NCI-H2081 (cell line): ENCODE measurements around the gene TIMP3.

Experiments
- DNase-seq, 2 experiments: peaks; one replicate each; lab custom pipeline; 2025; lab: John Stamatoyannopoulos, UW

Gene TIMP3

GRCh38 chr22:32830473-32830872 lies 29.0 kb downstream of the TIMP3 start:
- DNase-seq = no peak

GRCh38 chr22:32830957-32831356 lies 29.5 kb downstream of the TIMP3 start:
- DNase-seq = no peak

GRCh38 chr22:32831584-32831983 lies 30.1 kb downstream of the TIMP3 start:
- DNase-seq = no peak

GRCh38 chr22:32832174-32832573 lies 30.7 kb downstream of the TIMP3 start:
- no peak for DNase-seq

DNA sequence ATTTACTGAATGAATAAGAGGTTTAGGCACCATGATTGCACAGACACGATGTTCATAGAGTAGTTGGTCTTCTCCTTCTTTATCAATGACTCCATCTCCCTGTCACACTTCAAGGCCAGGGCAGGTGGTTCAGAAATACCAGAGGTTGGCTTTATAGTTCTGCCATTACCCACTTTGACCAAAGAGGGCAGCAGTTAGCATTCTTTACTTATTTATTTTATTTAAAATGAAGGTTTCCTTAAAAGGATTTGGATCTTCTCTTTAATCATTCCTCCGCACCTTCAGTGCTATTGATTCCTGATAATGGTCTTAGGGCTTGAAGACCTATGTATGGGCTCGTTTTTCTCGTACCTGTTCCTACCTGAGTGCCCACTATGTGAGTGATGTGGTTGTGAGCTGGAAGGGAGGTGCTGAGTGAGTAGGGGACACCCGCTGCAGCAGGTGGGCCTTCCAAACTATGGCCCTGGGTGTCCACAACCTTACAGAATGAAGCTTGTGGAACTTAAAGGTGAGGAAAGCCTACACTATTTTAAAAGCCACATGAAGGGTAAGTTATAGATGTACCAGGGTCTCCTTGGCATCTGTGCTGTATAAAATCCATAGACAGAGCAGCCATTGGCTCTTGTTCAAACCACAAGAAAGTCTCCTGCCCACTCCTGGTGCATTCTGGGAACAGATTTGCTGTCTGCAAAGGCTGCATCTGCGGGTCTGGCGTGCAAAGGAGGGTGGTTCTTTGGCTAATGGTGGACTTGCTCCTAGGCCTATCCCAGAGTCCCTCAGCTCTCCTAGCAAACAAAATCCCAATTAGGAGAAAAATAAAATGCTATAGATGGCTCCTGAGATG lies 35.0 kb downstream of the TIMP3 start:
- no peak for DNase-seq

GRCh38 chr22:32837142-32837541 lies 35.6 kb downstream of the TIMP3 start:
- DNase-seq = no peak

- no peak for DNase-seq
Measured at GRCh38 chr22:32837803-32838202, 36.3 kb downstream of the TIMP3 start.

DNA sequence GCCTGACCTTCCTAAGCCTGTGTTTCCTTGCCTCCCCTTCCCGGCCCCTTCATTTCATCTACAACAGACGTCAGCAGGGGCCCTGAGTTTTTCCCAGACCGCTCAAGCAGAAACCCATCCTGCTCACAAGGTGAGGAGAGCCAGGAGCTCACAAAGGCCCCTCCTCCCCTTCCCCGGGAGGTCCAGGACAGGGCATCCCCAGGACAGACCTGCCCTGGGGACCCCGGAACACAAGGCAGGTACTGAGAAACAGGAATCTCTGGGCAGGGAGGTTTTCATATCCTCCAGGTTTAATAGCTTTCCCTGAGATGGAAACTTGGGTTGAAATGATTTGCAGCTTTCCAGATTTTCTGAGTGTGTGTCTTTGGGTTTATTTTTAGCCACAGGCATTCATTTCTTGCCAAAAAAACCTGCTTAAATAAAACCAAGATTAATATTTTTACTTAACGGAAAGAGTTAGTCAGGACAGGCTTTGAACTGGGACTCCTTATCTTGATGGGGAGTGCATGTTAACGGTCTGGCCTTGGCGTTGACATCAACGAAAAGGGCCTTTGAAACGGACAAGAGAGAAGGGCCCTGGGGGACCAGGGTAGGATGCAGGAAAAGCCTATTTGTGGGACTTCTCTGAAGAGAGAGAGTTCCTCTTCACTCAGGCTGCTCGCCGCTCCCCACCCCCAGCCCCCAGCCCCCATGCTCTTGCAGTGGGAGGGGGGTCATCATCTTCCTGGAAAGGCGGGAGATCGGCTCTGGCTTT lies 38.5 kb downstream of the TIMP3 start:
- DNase-seq = no peak

- no peak for DNase-seq
Measured at GRCh38 chr22:32841175-32841574, 39.7 kb downstream of the TIMP3 start.

- no peak for DNase-seq
Measured at GRCh38 chr22:32842486-32842885, 41.0 kb downstream of the TIMP3 start.

DNA sequence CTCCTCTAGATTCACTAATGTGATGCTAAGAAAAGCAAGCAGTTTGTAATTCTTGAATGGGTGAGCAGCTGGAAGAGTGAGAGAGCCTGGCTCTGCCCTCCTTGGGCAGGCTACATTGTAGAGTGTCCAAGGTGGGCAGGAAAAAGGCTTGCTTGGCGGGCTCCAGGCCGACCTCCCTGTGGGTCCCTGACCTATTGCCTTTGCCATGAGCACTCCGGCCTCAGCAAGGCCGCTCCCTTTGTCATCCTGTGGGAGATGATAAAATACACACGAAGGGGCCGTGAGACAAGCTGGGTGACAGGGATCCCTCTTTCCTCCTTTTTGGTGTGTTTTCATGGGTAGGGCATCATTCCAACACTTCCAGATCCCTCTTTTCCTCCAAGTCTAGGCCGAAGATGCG lies 41.8 kb downstream of the TIMP3 start:
- DNase-seq = no peak

GRCh38 chr22:32844251-32844650 lies 42.7 kb downstream of the TIMP3 start:
- DNase-seq = no peak

DNA sequence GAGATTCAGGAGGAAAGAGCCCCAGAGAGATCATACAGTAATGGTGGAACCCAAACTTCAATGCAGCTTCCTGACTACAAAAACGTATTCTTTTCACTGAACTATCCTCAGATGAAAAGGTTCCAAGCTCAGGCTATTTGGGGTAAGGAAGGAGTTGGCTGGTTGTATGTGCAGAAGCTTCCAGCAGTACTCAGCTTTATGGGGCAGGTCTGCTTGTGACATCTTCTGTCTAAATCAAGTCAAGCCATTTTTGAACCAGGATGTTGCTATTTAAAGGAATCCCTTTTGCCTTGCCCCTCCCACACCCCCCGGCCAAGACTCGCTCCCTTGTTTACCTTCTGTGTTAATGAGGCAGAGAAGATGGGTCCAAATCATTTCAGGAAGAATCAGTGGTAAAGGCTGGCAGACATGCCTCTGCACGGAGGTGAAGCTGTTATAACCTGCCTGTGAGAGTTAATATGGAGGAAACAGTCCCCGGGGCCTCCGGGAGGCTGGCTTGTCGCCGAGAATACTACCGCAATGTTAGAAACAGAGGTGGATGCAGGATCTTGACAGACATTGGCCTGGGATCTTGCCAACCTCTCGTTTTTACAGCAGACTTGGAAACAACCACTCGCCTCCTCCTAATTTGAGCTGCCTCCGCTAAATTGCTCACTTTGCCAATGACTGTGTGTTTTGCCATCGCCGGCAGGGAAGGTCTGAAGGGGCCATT lies 45.4 kb downstream of the TIMP3 start:
- no peak for DNase-seq

DNA sequence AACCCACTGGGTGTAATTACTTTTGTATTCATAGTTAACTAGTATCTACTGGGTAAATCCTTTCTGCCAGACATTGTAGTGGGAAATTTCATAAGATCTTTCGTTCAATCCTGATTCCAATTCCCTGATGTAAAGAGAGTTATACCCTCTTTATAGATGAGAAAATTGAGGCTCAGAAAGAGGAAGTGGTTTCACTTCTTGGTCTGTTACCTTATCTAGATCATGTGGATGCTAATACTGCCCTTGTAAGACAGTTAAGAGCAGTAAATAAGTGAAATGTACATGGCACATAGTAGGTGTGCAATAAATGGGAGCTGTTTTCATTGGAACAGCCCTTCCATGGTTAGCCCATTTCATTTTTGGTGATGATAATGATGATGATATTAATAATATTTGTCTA lies 46.7 kb downstream of the TIMP3 start:
- DNase-seq = no peak

DNA sequence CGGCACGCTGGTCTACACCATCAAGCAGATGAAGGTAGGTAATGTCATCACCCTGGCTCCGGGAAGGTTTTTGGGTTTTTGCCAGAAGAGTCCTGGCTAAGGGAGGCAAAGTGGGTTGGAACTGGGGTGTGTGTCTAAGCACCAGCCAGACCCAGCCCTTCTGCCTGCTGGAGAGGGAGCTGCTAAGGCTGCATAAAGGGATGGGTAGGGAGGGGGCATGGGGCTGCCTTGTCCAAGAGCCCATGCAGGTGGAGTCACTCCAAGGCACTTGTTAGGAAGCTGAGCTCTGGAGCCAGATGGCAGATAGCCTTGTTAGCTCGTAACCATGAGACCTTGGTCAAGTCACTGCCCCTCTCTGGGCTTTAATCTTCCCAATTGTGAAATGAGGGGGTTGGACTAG lies 48.0 kb downstream of the TIMP3 start:
- DNase-seq = no peak

DNA sequence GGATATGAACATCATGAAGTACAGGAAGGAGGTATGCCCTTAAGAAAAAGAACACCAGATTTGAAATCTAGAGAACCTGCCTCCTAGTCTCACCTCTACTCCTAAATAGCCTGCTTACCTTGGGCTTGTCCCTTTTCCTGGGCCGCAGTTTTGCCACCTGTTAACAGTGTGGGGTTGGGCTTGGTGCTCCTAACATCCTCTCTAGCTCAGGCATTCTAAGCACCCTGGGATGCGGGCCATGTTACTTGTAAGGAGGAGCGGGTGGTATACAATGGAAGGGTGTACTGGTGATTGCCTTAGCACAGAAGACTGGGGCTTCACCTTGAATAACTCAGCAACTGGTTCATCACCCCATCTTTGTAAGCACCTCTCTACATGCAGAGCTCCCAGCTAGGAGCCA lies 48.7 kb downstream of the TIMP3 start:
- DNase-seq = no peak

DNA sequence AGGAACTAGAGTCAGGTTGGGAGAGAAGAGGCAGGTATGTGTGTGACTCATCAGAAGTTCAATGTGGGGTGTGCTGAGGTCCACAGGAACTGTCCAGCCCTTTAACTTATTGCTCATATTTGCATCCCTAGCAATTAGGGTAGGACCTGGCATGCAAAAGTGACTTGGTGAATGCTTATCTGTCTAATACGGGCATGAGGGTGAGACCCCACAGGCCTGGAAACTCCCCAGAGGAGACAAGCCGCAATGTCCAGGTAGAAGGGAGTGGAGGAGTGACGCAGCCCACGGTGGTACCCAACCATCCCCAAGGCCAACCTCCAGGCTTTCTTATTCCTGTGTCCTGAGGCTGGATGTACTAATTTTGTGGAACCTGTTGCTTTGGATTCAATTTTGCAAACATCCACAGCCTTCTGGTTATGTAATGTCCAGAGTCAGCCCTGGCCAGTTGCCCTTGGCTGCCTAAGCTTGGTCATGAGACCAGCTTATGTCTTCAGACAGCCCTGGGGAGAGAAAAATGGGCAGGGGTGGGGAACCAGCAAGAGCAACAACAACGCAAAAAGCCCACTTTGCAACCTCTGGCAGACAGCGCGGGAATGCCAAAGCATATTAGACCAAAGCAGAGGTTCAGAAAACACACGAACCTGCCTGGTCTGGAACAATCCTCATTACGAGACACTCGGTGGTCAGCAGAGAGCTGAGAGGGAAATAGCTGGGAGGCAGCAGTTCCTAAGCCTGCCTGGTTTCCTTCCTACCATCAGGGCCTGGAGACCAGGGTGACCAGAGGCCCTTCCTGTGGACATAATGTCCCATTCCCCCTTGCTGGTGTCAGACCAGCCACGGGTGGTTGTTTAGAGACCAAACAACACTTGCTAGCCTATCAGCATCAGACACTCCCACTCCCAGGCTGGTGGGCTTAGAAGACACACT lies 49.3 kb downstream of the TIMP3 start:
- DNase-seq = no peak

DNA sequence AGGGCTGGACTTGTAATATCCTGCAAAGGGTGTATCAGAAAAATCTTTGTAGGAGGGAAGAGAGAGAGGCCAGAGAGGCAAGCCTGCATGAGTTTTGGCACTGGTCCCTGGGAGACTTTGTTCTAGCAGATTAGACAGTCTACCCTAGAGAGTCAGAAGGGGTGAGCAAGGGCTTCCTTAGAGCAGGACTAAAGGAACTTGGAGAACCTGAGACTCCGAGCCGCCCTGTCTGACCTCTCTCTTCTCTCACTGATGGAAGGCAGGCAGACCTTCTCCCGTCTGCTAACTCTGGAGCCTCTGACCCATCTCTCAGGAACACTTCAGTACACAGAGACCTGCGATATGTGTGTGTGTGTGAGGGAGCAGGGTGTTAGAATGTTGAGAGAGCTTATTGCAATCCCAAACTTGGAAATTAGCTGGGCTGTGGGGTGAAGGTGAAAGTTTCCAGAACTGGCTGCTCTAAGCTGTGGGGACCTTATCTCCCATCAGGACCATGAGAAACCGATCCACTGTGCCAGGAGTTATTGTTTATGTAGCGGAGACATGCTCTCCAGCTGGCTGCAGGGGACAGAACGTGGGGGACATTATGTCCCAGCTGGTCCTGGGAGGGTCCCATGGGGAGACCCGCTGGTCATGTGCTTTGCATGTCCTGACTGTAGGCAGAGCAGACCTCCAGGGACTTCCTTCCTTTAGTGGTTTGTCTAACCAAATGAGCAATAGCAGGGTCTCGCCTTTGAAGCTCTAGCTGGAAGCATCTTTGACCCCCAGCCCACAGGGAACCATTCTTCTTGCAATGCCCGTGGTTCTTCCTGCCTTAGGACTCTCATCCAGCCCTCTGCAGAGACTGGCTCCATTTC lies 51.1 kb downstream of the TIMP3 start:
- DNase-seq = no peak

- no peak for DNase-seq
Measured at GRCh38 chr22:32853662-32854061, 52.2 kb downstream of the TIMP3 start.

DNA sequence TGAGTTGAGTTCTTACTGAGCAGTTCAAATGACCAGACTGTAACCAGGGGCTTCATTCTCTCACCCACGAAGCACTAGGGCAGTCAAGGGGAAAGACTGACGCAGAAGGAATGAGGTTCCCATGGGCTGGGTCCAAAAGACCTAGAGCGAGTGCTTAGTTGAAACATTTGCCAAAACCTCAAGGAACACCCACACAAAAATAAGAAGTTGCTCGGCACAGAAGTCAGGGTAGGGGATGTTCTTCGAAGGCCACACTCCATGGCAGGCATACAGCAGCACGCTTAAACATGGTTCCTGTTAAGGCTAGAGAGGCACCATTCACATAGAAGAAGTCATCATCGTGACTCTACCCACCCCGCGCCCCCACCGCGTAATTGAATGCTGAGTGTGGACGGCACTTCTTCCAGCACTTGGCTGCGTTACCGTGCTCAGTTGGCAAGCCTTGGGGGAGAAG lies 52.9 kb downstream of the TIMP3 start:
- DNase-seq = no peak
